Sigmoid colon (tissue), 7 donors: ENCODE measurements around the gene MESP2. TPM values are rescaled to one million over a fixed set of nuclear protein-coding genes. Genes with fewer than 3 reads are reported as not detected.

ENCODE experiments used
- DNase-seq: peaks from one replicate; pipeline ENCODE4 v3.0.0-alpha.2; 2019
- H3K27ac ChIP-seq, 4 donors: fragments of 200-600 bp; sonication (generic); one replicate each; pipeline ENCODE4 v1.5.1; 2016 to 2019; ENCODE audit warnings: mild to moderate bottlenecking in 1 of 4
- H3K27me3 ChIP-seq, 3 donors: fragments of 200-600 bp; sonication (generic); one replicate each; pipeline ENCODE4 v1.5.1; 2019; ENCODE audit warnings: mild to moderate bottlenecking in 1 of 3
- H3K36me3 ChIP-seq, 4 donors: fragments of 200-600 bp; sonication (generic); one replicate each; pipeline ENCODE4 v1.5.1; 2016 to 2019
- H3K4me1 ChIP-seq, 4 donors: fragments of 200-600 bp; sonication (generic); one replicate each; pipeline ENCODE4 v1.5.1; 2017 to 2019
- H3K4me3 ChIP-seq, 4 donors: fragments of 200-600 bp; sonication (generic); one replicate each; pipeline ENCODE4 v1.5.1; 2017 to 2019; ENCODE audit warnings: mild to moderate bottlenecking in 2 of 4, moderate library complexity in 1 of 4
- H3K9me3 ChIP-seq, 4 donors: fragments of 200-600 bp in 3 of 4; sonication (generic) in 3 of 4; one replicate each; pipeline versions ENCODE4 v1.5.1 to v1.6.1; 2013 to 2019
- CTCF ChIP-seq, 4 experiments: fragments of 450-650 bp in 3 of 4; fragments of 200-600 bp in 1 of 4; IDR thresholded peaks; one replicate each; pipeline ENCODE4 v1.5.1; 2016 to 2019; ENCODE audit warnings: antibody characterized with exemption in 4 of 4, mild to moderate bottlenecking in 3 of 4, moderate library complexity in 2 of 4
- EP300 ChIP-seq, 4 donors: sonication (generic); formaldehyde crosslinking; IDR thresholded peaks; one replicate each; pipeline ENCODE4 v1.6.1; 2017; ENCODE audit warnings: antibody characterized with exemption in 4 of 4
- POLR2A ChIP-seq, 2 donors: fragments of 450-650 bp; IDR thresholded peaks; one replicate each; pipeline ENCODE4 v1.6.1; 2016; ENCODE audit warnings: antibody characterized with exemption in 2 of 2, mild to moderate bottlenecking in 2 of 2, moderate library complexity in 2 of 2
- POLR2AphosphoS5 ChIP-seq, 4 donors: sonication (generic); formaldehyde crosslinking; IDR thresholded peaks; one replicate each; pipeline ENCODE4 v1.6.1; 2017; ENCODE audit warnings: antibody characterized with exemption in 4 of 4
- WGBS, 2 donors: extraction: QIAGEN DNeasy Blood & Tissue Kit; methylation state at CpG; one replicate each; pipeline ENCODE4 v1.1.7; 2013; 5-methylcytosine and 5-hydroxymethylcytosine counted together
- intact Hi-C: fragments of 100-400 bp; cut with DNase I; formaldehyde crosslinking; loops from one replicate; pipeline ENCODE4 v1.15.1; 2023
- polyA plus RNA-seq, 3 donors: library from polyadenylated mRNA; stranded (reverse); fragments of 200-250 nt; gene quantifications; one replicate each; pipeline ENCODE4 v1.2.3, GENCODE V29; 2013
- total RNA-seq, 4 donors: library from RNA; depleted of rRNA; stranded (reverse); fragments of >200 nt; gene quantifications; one replicate each; pipeline ENCODE4 v1.1.0, GENCODE V29; 2016
- donor health status: healthy with polysubstance abuse.
- donor health status: Bipolar disorder and iron deficiency.
- donor health status: healthy.

Gene MESP2
- total and polyA plus RNA-seq, 7 donors = 1.3 to 1.8 TPM; not detected in 5

DNA sequence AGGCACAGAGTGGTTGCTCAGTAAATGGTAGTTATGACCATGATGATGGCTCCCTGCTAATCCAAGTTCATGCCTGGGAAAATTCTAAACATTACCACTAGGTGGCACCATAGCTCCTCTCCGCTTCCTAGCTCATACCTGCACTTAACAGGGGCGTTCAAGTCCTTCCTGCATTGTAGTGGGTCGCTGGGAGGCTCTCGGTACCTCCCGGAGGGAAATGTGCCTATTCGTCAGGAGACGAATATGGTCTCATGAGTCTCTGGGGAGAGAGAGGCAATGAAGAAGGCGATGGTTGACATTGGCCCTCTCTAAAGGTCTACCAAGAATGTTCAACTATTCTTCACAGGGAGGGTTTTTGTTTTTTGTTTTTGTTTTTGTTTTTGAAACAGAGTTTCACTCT lies 36.0 kb upstream of the MESP2 start:
- peak; percentile 74 for DNase-seq
- intact Hi-C loops = loop anchor here (1.0 to 10.0 kb wide), 2 partner anchors 135 to 265 kb away; partner anchors contain the start of gene ZNF710

GRCh38 chr15:89743011-89743410 lies 33.1 kb upstream of the MESP2 start:
- Histone ChIP-seq H3K4me3 (no peak overlapping the region), H3K9me3 (no peaks in the 10 kb centered on the region), H3K27me3 (peaks cover 0 to 13% (median 0%) of the 10 kb centered on the region in 3 donors), H3K27ac (no peak overlapping the region), H3K36me3 (no peaks in the 10 kb centered on the region), H3K4me1 (peaks cover 0 to 10% (median 8%) of the 10 kb centered on the region in 4 donors)
- no peak for DNase-seq
- WGBS, 2 donors = 90 to 91% methylated on average over 8 of the region's 8 CpGs
- TF ChIP-seq EP300 (IDR thresholded peaks at IDR 0.05) (no peak), POLR2AphosphoS5 (IDR thresholded peaks at IDR 0.05) (no peak), POLR2A (IDR thresholded peaks at IDR 0.05) (no peak), CTCF (IDR thresholded peaks at IDR 0.05) (no peak)
- intact Hi-C loops = loop anchor here (10.0 kb wide), 1 partner anchor 262 kb away; the partner anchor contains the start of gene ZNF710

More for the DNA sequence above, 36.0 kb upstream of the MESP2 start:
- H3K36me3 ChIP-seq = no peaks in the 10 kb centered on the region
- no peaks in the 10 kb centered on the region for H3K9me3 ChIP-seq
- peak; percentile 74 to 93 (median 90) for TF ChIP-seq CTCF (IDR thresholded peaks at IDR 0.05)
- TF ChIP-seq POLR2A (IDR thresholded peaks at IDR 0.05) = no peak
- H3K27me3 ChIP-seq = peaks cover 0 to 2% (median 0%) of the 10 kb centered on the region in 3 donors
- H3K27ac ChIP-seq = no peak overlapping the region
- 4 to 7% methylated on average over 8 of the region's 8 CpGs for whole genome bisulfite sequencing, 2 donors
- peaks cover 0 to 3% (median 0%) of the 10 kb centered on the region in 4 donors for H3K4me1 ChIP-seq
- H3K4me3 ChIP-seq = no peak overlapping the region

- TF ChIP-seq POLR2AphosphoS5 (IDR thresholded peaks at IDR 0.05) = no peak
- no peak for TF ChIP-seq EP300 (IDR thresholded peaks at IDR 0.05)
- no peak for TF ChIP-seq CTCF (IDR thresholded peaks at IDR 0.05)
- TF ChIP-seq POLR2A (IDR thresholded peaks at IDR 0.05) = no peak
Observed at GRCh38 chr15:89743594-89743993, 32.5 kb upstream of the MESP2 start.

DNA sequence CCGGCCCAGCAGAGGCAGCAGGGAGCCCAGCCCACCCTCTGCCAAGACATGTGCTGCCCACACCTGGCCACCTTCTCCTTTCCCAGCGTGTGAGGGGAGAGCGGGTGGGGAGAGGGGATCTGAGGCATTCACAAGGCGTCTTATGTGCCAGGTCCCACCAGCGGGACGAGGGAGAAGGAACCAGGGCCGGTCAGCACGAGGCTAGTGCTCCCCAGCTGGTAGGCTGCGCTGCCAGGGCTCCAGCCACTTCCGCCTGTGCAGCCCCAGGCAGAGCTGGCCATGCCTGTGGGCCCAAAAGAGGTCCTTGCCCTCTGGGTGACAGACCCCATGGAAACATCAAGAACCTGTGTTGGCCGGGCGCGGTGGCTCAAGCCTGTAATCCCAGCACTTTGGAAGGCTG lies 31.0 kb upstream of the MESP2 start:
- H3K4me1 ChIP-seq = peaks cover 0 to 27% (median 23%) of the 10 kb centered on the region in 4 donors
- peaks cover 0 to 13% (median 0%) of the 10 kb centered on the region in 3 donors for H3K27me3 ChIP-seq
- H3K4me3 ChIP-seq = no peak overlapping the region
- no peak overlapping the region for H3K27ac ChIP-seq
- intact Hi-C loops = loop anchor here (10.0 kb wide), 1 partner anchor 260 kb away; the partner anchor contains the start of gene ZNF710
- 89 to 93% methylated on average over 13 of the region's 13 CpGs for WGBS, 2 donors
- DNase-seq = no peak
- H3K36me3 ChIP-seq = no peaks in the 10 kb centered on the region
- H3K9me3 ChIP-seq = no peaks in the 10 kb centered on the region
- TF ChIP-seq CTCF (IDR thresholded peaks at IDR 0.05) = no peak
- no peak for TF ChIP-seq POLR2AphosphoS5 (IDR thresholded peaks at IDR 0.05)
- no peak for TF ChIP-seq EP300 (IDR thresholded peaks at IDR 0.05)
- TF ChIP-seq POLR2A (IDR thresholded peaks at IDR 0.05) = no peak

More at GRCh38 chr15:89743594-89743993, 32.5 kb upstream of the MESP2 start:
- Histone ChIP-seq H3K27ac (no peak overlapping the region), H3K27me3 (peaks cover 0 to 13% (median 0%) of the 10 kb centered on the region in 3 donors), H3K4me3 (no peak overlapping the region), H3K36me3 (no peaks in the 10 kb centered on the region), H3K4me1 (peaks cover 0 to 13% (median 10%) of the 10 kb centered on the region in 4 donors), H3K9me3 (no peaks in the 10 kb centered on the region)
- 73 to 80% methylated on average over 8 of the region's 8 CpGs for WGBS, 2 donors
- no peak for DNase-seq
- intact Hi-C loops = loop anchor here (10.0 kb wide), 1 partner anchor 261 kb away; the partner anchor contains the start of gene ZNF710
